ENCODE results near the gene VAV3.
"Not testable (repeated sequence)": the region's sequence is repeated elsewhere in the genome, so short reads cannot be mapped to it uniquely, and the experiment has no call there.

VAV3 gene

GRCh38 chr1:107858323-107858722, 106.7 kb downstream of the VAV3 start:
- H3K4me3 ChIP-seq (replicated peaks; ENCODE audit: low read depth, low read length) = no peak overlapping the region
- no peak for DNase-seq (ENCODE audit: low read depth)
- no peak for TF ChIP-seq CTCF (IDR thresholded peaks at IDR 0.05; ENCODE audit: low read length, missing control alignments)

- TF ChIP-seq CTCF (IDR thresholded peaks at IDR 0.05; ENCODE audit: low read length, missing control alignments) = no peak
- no peak for DNase-seq (ENCODE audit: low read depth)
- no peak overlapping the region for H3K4me3 ChIP-seq (replicated peaks; ENCODE audit: low read depth, low read length)
Observed at GRCh38 chr1:107851418-107851817, 113.6 kb downstream of the VAV3 start.

DNA sequence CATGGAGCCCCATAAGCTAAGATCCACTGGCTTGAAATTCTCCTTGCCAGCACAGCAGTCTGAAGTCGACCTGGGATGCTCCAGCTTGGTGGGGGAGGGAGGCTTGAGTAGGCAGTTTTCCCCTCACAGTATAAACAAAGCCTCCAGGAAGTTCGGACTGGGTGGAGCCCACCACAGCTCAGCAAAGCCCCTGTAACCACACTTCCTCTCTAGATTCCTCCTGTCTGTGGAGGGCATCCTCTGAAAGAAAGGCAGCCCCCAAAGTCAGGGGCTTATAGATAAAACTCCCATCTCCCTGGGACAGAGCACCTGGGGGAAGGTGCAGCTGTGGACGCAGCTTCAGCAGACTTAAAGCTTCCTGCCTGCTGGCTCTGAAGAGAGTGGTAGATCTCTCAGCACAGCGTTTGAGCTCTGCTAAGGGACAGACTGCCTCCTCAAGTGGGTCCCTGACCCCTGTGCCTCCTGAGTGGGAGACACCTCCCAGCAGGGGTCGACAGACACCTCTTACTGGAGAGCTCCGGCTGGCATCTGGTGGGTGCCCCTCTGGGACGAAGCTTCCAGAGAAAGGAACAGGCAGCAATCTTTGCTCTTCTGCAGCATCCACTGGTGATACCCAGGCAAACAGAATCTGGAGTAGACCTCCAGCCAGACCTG, 120.3 kb downstream of the VAV3 start:
- DNase-seq (ENCODE audit: low read depth); H3K4me3 ChIP-seq (replicated peaks; ENCODE audit: low read depth, low read length): not testable (repeated sequence)

DNA sequence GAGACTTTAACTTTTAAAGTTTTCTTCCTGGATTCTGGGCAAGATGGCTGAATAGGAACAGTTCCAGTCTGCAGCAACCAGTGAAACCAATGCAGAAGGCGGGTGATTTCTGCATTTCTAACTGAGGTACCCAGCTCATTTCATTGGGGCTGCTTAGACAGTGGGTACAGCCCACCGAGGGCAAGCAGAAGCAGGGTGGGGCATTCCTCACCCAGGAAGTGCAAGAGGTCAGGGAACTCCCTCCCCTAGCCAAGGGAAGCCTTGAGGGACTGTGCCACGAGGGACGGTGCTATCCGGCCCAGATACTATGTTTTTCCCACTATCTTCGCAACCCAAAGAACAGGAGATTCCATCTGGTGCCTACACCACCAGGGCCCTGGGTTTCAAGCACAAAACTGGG, 121.0 kb downstream of the VAV3 start:
- no peak overlapping the region for H3K4me3 ChIP-seq (replicated peaks; ENCODE audit: low read depth, low read length)
- TF ChIP-seq CTCF (IDR thresholded peaks at IDR 0.05; ENCODE audit: low read length, missing control alignments) = no peak
- no peak for DNase-seq (ENCODE audit: low read depth)

GRCh38 chr1:107842241-107842640, 122.7 kb downstream of the VAV3 start:
- TF ChIP-seq CTCF (IDR thresholded peaks at IDR 0.05; ENCODE audit: low read length, missing control alignments) = no peak
- H3K4me3 ChIP-seq (replicated peaks; ENCODE audit: low read depth, low read length) = no peak overlapping the region
- no peak for DNase-seq (ENCODE audit: low read depth)

GRCh38 chr1:107840725-107841124, 124.3 kb downstream of the VAV3 start:
- no peak for TF ChIP-seq CTCF (IDR thresholded peaks at IDR 0.05; ENCODE audit: low read length, missing control alignments)

GRCh38 chr1:107838056-107838455, 126.9 kb downstream of the VAV3 start:
- DNase-seq (ENCODE audit: low read depth) = no peak

More at GRCh38 chr1:107840725-107841124, 124.3 kb downstream of the VAV3 start:
- H3K4me3 ChIP-seq (replicated peaks; ENCODE audit: low read depth, low read length) = no peak overlapping the region
- DNase-seq (ENCODE audit: low read depth) = no peak

More at GRCh38 chr1:107838056-107838455, 126.9 kb downstream of the VAV3 start:
- no peak overlapping the region for H3K4me3 ChIP-seq (replicated peaks; ENCODE audit: low read depth, low read length)
- no peak for TF ChIP-seq CTCF (IDR thresholded peaks at IDR 0.05; ENCODE audit: low read length, missing control alignments)
